ENCODE data around the gene MAP3K7.

MAP3K7 gene

DNA sequence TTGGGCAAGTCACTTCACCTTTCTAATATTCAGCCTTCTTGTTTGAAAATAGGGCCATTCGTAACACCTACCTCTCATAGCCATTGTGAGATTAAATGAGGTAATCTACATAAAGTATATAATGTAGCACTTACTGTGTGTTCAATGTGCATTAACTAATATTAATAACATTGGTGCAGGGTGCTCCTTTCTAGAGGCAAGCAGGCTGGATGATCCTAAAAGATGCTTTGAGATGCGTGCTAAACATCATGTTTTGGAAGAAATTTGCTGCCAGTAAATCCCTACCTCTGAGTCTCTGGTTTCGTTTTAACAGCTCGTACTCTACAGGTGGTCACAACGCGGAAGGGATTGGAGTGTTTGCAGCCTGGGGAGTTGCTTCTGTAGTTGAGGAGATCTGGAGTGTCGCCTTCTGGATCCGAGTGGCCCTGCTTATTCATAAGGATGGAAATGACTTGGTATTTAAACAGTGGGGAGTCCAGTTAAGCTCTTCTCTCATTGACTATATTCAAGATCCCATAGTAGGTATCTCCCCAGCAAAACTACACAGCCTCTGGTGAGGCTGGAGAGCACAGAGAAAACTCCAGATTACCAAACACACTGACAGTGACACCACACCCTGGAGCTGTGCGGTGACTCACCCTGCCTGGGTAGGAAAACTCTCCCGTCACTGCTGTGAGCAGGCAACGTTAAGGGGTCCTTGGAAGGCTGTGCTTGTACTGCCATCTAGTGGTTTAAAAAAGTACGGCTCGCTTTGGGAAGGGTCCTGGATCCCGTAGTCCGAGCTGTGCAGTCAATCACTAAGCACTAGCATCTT lies 107.9 kb downstream of the MAP3K7 start:
- H3K4me3 ChIP-seq (ENCODE audit: low read length): no peak overlapping the region

DNA sequence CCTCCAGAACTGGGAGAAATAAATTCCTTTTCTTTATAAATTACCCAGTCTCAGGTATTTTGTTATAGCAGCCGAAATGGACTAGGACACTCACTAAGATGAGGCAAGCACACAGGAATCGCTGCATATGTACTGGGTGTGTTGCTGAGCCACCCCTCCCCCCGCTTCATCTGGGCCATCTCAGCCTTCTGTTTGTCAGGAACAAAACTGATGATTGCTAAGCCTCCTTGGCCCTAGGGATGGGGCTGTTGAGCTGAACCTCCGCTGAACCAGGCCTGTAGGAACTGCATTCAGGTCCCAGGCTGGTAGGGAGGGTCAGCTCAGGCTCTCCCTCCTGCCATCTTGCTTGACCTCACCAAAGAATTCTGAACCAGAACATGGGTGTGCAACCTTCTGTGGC lies 108.6 kb downstream of the MAP3K7 start:
- H3K4me3 ChIP-seq (ENCODE audit: low read length): no peak overlapping the region
- TF ChIP-seq, protein P1, sequence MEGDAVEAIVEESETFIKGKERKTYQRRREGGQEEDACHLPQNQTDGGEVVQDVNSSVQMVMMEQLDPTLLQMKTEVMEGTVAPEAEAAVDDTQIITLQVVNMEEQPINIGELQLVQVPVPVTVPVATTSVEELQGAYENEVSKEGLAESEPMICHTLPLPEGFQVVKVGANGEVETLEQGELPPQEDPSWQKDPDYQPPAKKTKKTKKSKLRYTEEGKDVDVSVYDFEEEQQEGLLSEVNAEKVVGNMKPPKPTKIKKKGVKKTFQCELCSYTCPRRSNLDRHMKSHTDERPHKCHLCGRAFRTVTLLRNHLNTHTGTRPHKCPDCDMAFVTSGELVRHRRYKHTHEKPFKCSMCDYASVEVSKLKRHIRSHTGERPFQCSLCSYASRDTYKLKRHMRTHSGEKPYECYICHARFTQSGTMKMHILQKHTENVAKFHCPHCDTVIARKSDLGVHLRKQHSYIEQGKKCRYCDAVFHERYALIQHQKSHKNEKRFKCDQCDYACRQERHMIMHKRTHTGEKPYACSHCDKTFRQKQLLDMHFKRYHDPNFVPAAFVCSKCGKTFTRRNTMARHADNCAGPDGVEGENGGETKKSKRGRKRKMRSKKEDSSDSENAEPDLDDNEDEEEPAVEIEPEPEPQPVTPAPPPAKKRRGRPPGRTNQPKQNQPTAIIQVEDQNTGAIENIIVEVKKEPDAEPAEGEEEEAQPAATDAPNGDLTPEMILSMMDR (conservative IDR thresholded peaks at IDR 0.05; ENCODE audit: low read depth, low read length): no peak
- DNase-seq (ENCODE audit: low read depth): no peak

More for the DNA sequence above, 107.9 kb downstream of the MAP3K7 start:
- TF ChIP-seq, protein P1 (conservative IDR thresholded peaks at IDR 0.05; ENCODE audit: low read depth, low read length): peak; percentile 78
- peak; percentile 74 for DNase-seq (ENCODE audit: low read depth)

DNA sequence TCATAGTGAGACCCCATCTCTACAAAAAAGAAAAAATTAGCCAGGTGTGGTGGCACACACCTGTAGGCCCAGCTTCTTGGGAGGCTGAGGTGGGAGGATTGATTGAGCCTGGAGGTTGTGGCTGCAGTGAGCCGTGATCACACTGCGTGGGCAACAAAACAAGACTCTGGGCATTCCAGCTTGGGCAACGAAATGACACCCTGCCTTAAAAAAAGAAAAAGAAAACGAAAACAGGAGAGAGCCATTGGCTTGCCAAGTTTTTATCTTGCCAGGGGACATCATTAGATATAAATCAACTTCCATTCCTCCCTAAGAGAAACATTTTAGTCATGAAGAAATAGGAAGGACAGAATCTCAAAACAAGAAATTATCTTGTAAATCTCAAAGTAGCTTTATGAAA lies 109.5 kb downstream of the MAP3K7 start:
- TF ChIP-seq, protein P1 (conservative IDR thresholded peaks at IDR 0.05; ENCODE audit: low read depth, low read length): no peak
- DNase-seq (ENCODE audit: low read depth): no peak
- no peak overlapping the region for H3K4me3 ChIP-seq (ENCODE audit: low read length)

DNA sequence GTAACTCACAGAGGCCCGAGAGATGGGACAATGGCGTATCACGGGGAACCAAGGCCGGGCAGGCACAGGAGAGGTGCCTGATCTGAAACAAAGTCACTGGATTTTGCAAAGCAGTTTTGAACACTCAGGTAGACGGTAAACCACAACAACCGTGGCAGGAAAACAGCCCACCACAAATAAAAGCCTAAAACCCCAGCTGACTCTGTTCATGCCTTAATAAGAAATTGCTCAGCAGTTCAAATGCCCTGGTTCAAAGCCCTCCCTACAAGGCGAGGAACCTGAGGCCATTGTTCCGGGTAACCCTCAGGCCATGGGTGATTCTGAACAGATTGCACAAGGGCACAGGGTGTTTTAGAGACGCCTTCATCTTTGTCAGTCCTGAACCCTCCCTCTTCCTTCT lies 114.2 kb downstream of the MAP3K7 start:
- TF ChIP-seq, protein P1 (conservative IDR thresholded peaks at IDR 0.05; ENCODE audit: low read depth, low read length): no peak
- H3K4me3 ChIP-seq (ENCODE audit: low read length): no peak overlapping the region
- DNase-seq (ENCODE audit: low read depth): no peak

DNA sequence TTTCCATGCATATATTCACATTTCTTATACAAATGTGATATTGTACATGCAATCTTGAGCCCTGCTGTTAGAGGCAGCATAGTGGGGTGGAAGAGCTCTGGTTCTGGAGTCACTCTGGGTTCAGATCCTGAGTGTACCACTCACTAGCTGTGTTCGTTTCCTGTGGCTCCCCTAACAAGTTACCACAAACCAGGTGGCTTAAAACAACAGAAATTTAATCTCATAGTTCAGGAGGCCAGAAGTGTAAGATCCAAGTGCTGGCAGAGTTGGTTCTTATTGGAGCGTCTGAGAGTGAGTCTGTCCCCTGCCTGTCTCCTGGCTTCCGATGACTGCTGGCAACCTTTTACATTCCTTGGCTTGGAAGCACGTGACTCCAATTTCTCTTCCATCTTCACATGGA lies 115.6 kb downstream of the MAP3K7 start:
- no peak overlapping the region for H3K4me3 ChIP-seq (ENCODE audit: low read length)
- TF ChIP-seq, protein P1 (conservative IDR thresholded peaks at IDR 0.05; ENCODE audit: low read depth, low read length): no peak
- no peak for DNase-seq (ENCODE audit: low read depth)

DNA sequence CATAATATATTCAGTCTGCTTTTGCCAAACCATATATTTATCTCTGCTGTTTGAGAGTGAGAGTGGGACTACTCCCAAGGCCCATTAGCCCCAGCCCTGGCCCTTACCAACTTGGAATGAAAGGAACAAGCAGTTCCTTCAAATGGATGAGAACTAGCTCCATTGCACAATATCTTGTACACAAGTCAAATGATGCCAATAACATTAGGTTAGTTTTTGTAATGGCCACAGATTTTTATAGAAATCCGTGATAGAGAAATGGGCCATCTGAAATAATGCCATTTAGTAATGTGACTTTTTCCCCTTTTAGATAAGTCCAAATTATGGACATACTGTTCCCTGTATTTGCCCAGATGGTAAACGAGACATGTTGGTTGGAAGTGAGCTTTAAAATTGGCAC lies 117.0 kb downstream of the MAP3K7 start:
- TF ChIP-seq, protein P1 (conservative IDR thresholded peaks at IDR 0.05; ENCODE audit: low read depth, low read length): no peak
- no peak overlapping the region for H3K4me3 ChIP-seq (ENCODE audit: low read length)
- DNase-seq (ENCODE audit: low read depth): no peak

DNA sequence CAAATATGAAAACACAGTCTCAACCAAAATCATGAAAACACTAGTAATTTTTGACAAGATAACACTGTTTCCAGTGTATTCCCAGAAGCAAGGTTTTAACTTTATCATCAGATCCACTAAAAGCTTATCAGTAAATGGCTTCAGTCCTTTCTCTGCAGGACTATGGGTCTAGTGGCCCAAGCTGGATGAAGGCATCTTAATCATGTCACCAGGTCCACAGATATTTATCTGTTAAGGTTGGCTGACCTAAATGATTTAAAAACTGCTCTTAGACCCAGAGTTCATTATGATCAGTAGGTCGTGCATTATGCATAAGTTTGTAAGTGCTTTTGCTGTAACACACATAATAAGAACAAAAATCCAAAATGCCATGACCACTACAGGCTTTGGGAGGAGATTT lies 118.0 kb downstream of the MAP3K7 start:
- no peak overlapping the region for H3K4me3 ChIP-seq (ENCODE audit: low read length)
- no peak for DNase-seq (ENCODE audit: low read depth)
- TF ChIP-seq, protein P1 (conservative IDR thresholded peaks at IDR 0.05; ENCODE audit: low read depth, low read length): no peak
